T-helper 22 cell (primary cell): ENCODE data around the gene SCYL1.
A peak's percentile ranks its signal among the peaks of the same experiment; 100 is the strongest.

Experiments used
- DNase-seq: peaks from one replicate; pipeline ENCODE4 v3.0.0-alpha.2; 2020; ENCODE audit warnings: low read depth

SCYL1 gene

GRCh38 chr11:65524741-65525545 is at the start of gene SCYL1:
Gene SCYL1 (plus strand): TSS chr11:65525083. CDS start chr11:65525154, 71 bp downstream.
- peak; percentile 72 for DNase-seq

- no peak for DNase-seq
Observed at GRCh38 chr11:65476632-65477148, 48.2 kb upstream of the SCYL1 start.

GRCh38 chr11:65477149-65477965 is 47.5 kb upstream of the SCYL1 start:
- peak; percentile 84 for DNase-seq

DNA sequence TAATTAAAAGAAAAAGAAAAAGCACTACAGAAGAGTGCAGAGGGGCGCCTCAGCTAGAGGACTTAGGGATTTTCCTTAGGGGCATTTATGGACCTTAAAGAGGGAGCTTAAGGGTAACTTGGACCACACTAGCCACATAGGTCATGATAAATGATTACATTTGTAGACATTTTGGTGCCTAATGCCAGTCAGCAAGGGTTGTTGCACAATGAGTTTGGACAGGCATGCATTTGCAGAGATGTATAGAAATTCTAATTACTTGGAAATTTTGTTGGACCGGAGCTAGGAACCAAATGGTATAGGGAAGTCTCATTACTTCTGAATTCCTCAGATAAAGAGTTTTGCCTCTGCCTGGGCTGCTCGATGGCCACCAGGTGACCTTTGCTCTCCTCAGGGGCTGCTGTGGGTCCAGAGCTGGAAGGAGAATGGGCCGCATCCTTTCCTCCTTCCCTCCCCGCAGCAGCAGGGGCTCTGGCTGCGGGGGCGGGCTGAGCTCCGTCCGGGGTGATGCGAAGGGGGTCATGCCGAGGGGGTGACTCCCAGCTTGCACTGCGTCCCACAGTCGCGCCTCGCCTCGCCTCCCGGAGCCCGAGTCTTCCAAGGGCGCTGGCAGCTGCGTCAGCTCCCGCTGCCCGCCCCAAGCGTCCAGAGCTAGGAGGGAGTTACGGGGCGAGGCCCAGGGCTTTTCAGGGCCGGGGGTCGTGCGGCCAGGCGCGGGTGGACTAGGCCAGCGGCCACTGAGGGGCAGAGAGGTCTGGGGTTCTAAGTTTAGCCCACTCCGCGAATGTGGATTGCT is 46.3 kb upstream of the SCYL1 start:
- DNase-seq, result no peak

- DNase-seq, result no peak
Observed at GRCh38 chr11:65479184-65480145, 45.4 kb upstream of the SCYL1 start.

DNA sequence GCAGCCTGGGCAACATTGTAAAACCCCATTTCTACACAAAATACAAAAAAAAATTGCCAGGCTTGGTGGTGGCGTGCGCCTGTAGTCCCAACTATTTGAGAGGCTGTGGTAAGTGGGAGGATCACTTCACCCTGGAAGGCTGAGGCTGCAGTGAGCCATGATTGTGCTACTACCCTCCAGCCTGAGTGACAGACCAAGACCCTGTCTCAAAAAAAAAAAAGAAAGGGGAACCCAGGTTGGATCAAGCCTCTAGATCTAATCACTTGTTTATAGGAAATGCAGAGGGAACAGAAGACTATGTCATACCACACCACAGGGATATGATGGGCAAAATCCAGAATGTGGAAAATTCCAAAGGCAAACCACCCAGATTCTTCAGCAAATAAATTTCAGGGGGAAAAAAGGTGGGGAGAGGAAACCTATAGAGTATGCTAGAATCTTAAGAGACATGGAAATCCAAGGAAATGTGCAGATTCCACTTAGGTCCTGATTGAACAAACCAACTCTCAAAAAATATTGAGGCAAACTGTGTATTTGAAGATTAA is 42.5 kb upstream of the SCYL1 start:
- DNase-seq, result no peak

- no peak for DNase-seq
Observed at GRCh38 chr11:65485920-65486219, 39.0 kb upstream of the SCYL1 start.

- no peak for DNase-seq
Observed at GRCh38 chr11:65486570-65487466, 38.1 kb upstream of the SCYL1 start.

GRCh38 chr11:65487467-65488272 is 37.2 kb upstream of the SCYL1 start:
- DNase-seq, result no peak

DNA sequence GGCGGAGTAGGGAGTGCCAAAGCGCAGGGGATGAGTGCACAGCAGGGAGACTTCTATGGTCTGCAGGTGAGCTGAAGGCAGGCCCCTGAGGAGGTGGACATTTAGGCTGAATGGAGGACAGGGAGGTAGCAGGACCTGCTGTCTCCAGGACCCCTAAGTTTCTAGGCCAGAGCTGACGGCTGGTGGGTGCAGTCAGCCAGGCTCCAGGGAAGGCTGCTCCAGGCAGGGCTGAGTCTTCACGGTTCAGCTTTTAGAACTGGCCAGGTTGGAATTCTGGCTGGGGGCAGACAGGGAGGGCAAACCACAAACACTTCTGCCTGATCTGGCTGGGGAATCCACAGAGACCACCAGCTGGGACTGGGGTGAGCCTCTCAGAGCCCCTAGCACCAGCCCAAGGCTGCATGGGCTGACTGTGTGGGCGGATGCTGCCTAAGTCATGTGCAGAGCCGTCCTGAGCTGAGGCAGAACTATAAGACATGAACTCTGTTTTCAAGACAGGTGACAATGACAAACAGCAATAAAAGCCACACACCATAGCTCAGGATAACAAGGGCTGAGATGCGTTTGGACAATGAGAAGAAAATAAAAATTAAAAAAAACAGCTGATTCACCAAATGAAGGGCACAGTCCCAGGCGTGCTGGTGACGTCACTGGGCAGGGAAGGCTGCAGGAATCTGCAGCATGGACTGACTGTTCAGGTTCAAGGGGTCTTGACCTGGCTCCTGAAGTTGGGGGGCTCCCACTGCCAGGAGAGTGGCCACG is 36.4 kb upstream of the SCYL1 start:
- DNase-seq, result no peak

GRCh38 chr11:65489035-65489705 is 35.7 kb upstream of the SCYL1 start:
- DNase-seq, result no peak

GRCh38 chr11:65489706-65490320 is 35.1 kb upstream of the SCYL1 start:
- no peak for DNase-seq

- no peak for DNase-seq
Observed at GRCh38 chr11:65491163-65491465, 33.8 kb upstream of the SCYL1 start.

DNA sequence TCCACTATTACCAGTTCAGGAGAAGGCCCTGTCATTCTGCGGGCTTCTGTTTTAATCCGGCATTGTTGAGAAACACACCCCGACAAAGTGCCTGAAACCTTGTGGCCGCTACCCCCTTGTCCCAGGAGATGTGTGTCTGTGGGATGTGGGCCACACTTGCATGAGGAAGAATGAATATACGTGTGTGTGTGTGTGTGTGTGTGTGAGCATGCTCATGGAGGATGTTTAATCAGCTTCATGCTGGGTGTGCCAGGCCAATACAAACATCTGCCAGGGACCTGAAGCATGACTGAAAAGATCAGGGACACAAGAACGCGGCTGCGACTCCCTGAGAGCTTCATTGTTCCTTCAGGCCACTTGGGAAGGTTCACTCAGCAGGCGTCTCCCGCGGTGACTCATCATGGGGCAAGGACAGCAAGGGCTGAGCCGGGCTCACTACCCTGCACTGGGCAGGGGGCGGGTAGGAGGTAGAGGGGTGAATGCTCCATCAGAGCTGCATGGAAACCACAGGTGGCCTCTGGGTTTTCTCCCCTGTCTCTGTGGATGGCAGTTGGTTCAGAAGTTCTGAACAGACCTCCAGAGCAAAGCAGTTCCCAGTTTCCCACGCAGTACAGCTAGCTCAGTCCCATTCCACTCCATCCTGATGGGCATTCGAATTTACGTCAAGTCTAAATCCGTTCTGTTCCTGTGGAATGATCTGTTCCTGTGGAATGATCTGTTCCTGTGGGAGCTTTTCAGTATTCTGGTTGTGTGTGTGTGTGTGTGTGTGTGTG is 33.1 kb upstream of the SCYL1 start:
- DNase-seq, result no peak

- no peak for DNase-seq
Observed at GRCh38 chr11:65492387-65492636, 32.6 kb upstream of the SCYL1 start.

- no peak for DNase-seq
Observed at GRCh38 chr11:65492637-65493366, 32.1 kb upstream of the SCYL1 start.
